ENCODE measurements around the gene KIF23. TPM values are rescaled to one million over a fixed set of nuclear protein-coding genes. Genes with fewer than 3 reads are reported as not detected.

Gene KIF23
- total and polyA plus RNA-seq, 12 donors, result 1.3 to 22.3 (median 2.4) TPM

DNA sequence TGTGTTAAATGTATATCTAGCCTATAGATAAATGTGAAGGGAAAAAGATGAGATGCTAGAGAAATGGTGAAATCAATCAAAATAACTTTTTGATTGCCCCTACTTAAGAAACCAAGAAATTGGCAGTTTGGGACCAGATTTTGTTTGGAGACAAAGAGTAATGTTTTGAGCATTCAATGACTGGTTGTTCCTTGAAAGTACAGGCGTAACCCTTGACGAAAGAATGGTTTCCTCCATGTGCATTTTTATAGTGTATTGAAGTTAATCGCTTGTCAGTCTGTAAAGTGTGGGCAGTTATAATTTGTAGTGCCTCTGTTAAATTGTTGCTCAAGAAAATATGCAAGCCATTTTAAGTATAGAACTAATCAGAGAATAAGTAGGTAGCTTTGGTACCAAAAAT, 1.2 kb downstream of the KIF23 start:
- 73 to 81% (median 77%) methylated on average over 3 of the region's 3 CpGs for WGBS, 4 donors
- peaks cover 0 to 14% of the 10 kb centered on the region in 2 donors for H3K4me1 ChIP-seq (replicated peaks in 1 of 2)
- DNase-seq, result no peak
- no peak overlapping the region for H3K27ac ChIP-seq
- intact Hi-C loops (cut with DNase I), result no loop called here
- H3K9me3 ChIP-seq (replicated peaks in 1 of 3), result no peaks in the 10 kb centered on the region
- H3K4me3 ChIP-seq, result no peak overlapping the region
- no peaks in the 10 kb centered on the region for H3K27me3 ChIP-seq
- no peak for TF ChIP-seq POLR2A (IDR thresholded peaks at IDR 0.05)
- TF ChIP-seq, protein P1, sequence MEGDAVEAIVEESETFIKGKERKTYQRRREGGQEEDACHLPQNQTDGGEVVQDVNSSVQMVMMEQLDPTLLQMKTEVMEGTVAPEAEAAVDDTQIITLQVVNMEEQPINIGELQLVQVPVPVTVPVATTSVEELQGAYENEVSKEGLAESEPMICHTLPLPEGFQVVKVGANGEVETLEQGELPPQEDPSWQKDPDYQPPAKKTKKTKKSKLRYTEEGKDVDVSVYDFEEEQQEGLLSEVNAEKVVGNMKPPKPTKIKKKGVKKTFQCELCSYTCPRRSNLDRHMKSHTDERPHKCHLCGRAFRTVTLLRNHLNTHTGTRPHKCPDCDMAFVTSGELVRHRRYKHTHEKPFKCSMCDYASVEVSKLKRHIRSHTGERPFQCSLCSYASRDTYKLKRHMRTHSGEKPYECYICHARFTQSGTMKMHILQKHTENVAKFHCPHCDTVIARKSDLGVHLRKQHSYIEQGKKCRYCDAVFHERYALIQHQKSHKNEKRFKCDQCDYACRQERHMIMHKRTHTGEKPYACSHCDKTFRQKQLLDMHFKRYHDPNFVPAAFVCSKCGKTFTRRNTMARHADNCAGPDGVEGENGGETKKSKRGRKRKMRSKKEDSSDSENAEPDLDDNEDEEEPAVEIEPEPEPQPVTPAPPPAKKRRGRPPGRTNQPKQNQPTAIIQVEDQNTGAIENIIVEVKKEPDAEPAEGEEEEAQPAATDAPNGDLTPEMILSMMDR (IDR thresholded peaks at IDR 0.05), result no peak
- H3K36me3 ChIP-seq (replicated peaks in 1 of 2), result no peaks in the 10 kb centered on the region

DNA sequence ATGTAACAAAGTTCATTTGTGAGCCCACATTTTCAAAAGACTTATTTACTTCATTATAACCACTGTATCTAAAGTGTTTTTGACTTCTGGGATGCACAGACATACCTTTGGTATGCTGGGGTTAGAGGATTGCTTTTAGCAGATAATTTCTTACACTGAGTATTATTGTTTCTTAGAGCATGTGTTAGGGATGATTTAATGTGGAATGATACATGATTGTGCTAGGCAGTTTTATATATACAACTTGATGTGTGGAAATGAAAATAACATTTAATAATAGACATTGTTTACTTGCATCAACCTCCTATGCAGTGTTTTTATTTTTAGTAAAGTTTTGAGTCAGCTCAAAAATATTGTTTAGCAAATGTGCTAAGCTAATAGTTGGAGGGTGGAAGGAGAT, 3.4 kb downstream of the KIF23 start:
- H3K27ac ChIP-seq, result no peak overlapping the region
- DNase-seq, result no peak
- peaks cover 0 to 14% of the 10 kb centered on the region in 2 donors for H3K4me1 ChIP-seq (replicated peaks in 1 of 2)
- H3K9me3 ChIP-seq (replicated peaks in 1 of 3), result no peaks in the 10 kb centered on the region
- no peaks in the 10 kb centered on the region for H3K27me3 ChIP-seq
- intact Hi-C loops (cut with DNase I), result no loop called here
- no peak overlapping the region for H3K4me3 ChIP-seq
- no peaks in the 10 kb centered on the region for H3K36me3 ChIP-seq (replicated peaks in 1 of 2)
- TF ChIP-seq, protein P1 (IDR thresholded peaks at IDR 0.05), result no peak
- no peak for TF ChIP-seq POLR2A (IDR thresholded peaks at IDR 0.05)

DNA sequence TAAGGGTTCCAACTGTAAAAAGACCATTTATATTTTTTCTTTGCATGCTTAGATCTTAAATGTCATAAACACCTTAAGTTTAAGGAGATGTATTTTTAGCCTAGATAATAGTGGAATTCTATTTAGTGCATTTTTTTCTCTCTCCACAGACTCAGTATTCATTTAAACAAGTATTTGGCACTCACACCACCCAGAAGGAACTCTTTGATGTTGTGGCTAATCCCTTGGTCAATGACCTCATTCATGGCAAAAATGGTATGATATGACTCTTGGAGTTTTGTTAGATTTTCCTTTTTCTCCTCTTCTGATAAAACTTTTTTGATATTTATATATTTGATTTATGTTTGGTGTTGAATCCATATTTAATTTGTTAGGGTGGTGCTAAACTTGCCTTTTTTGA, 7.3 kb downstream of the KIF23 start:
- intact Hi-C loops (cut with DNase I), result no loop called here
- Histone ChIP-seq H3K9me3 (replicated peaks in 1 of 3) (no peaks in the 10 kb centered on the region), H3K27ac (no peak overlapping the region), H3K4me3 (no peak overlapping the region), H3K27me3 (no peaks in the 10 kb centered on the region), H3K4me1 (replicated peaks in 1 of 2) (no peaks in the 10 kb centered on the region), H3K36me3 (replicated peaks in 1 of 2) (no peaks in the 10 kb centered on the region)
- TF ChIP-seq, protein P1 (IDR thresholded peaks at IDR 0.05), result no peak
- TF ChIP-seq POLR2A (IDR thresholded peaks at IDR 0.05), result no peak
- DNase-seq, result no peak

DNA sequence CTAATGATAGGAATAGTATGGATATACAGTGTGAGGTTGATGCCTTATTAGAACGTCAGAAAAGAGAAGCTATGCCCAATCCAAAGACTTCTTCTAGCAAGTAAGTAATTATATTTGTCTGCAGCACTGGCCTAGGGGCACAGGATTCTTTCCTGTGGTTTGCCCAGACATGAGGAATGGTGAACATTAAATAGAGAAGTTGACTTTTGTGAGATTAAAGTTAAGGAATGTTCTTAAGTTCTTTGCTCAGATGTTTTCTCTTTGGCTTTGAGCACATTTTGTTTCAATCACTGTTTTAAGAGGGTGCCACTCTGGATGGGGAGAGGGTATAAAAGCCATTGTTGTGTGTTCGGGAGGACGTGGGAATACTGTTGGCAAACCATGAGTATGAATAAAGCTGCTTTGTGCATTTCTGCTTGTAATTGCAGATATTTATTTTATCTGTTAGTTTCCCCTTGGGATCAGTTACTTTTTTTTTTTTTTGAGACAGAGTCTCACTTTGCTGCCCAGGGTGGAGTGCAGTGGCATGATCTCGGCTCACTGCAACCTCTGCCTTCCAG, 8.3 kb downstream of the KIF23 start:
- no peak overlapping the region for H3K4me3 ChIP-seq
- no peaks in the 10 kb centered on the region for H3K4me1 ChIP-seq (replicated peaks in 1 of 2)
- no peaks in the 10 kb centered on the region for H3K27me3 ChIP-seq
- DNase-seq, result no peak
- TF ChIP-seq POLR2A (IDR thresholded peaks at IDR 0.05), result no peak
- TF ChIP-seq, protein P1 (IDR thresholded peaks at IDR 0.05), result no peak
- no peaks in the 10 kb centered on the region for H3K9me3 ChIP-seq (replicated peaks in 1 of 3)
- no peaks in the 10 kb centered on the region for H3K36me3 ChIP-seq (replicated peaks in 1 of 2)
- no peak overlapping the region for H3K27ac ChIP-seq
- 91 to 95% (median 93%) methylated on average over 4 of the region's 4 CpGs for WGBS, 4 donors
- intact Hi-C loops (cut with DNase I), result no loop called here
